ENCODE measurements around the gene PIP.
"Not testable (repeated sequence)": the region's sequence is repeated elsewhere in the genome, so short reads cannot be mapped to it uniquely, and the experiment has no call there.

The PIP gene

DNA sequence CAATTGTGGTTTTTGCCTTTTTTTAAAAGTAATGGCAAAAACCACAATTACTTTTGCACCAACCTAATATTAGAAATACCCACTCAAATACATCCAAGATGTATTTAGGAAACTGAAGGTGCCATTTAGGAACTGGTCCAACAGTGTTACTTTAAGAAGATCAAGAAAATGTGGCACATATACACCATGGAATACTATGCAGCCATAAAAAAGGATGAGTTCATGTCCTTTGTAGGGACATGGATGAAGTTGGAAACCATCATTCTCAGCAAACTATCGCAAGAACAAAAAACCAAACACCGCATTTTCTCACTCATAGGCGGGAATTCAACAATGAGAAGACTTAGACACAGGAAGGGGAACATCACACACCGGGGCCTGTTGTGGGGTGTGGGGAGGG, 48.9 kb downstream of the PIP start:
- not testable (repeated sequence) for DNase-seq

- DNase-seq = no peak
Measured at GRCh38 chr7:143181349-143181748, 49.5 kb downstream of the PIP start.

DNA sequence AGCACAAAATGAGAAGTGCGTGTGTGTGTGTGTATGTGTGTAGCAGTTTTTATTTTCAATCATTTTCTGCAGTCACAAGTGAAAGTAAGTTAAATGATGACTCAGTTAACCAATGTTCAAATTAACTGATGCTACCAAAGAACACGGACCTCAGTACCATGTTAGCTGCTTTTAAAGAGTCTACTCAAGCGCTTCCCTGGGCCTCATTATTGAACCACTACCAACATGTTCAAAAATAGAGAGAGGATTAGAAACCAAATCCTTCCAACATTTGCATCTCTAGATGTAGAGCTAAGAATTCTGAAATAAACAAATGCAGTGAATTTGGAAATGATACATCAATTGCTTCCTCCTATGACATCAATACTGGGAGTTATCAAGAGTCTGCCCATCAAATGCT, 51.1 kb downstream of the PIP start, which contains the start of gene TAS2R39:
Gene TAS2R39, plus strand, starts transcription at position 396 of the 400 bp plus-strand sequence. Its CDS starts 0 bp downstream, at position 396.
- DNase-seq = no peak

GRCh38 chr7:143185551-143185950, 53.7 kb downstream of the PIP start:
- DNase-seq = no peak

DNA sequence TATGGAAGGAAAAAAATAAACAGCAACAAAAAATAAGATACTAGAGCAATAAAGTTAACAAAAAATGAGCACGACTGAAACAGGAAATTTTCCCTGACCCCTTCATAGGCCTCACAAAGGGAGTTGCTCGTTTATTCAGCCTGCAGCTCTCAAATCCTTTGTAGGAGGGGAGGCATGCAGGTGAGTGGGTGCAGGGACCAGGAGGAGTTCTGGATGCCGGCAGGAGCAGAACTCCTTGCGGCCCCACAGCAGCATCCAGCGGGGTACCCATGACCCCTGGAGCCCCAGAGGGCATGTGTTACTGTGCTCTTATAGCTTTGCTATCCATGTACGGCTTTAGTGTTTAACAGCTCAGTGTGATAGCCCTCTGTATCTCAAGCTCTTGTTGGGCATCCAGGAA, 57.1 kb downstream of the PIP start:
- no peak for DNase-seq

Measured in activated CD8-positive, alpha-beta memory T cell treated with anti-CD3 and anti-CD28 coated beads, Interleukin-2, amount 50 U/mL, for 48 hours (primary cell).